Inflammatory macrophage (primary cell): ENCODE data around the gene MGAT4B.
A peak's percentile ranks its signal among the peaks of the same experiment; 100 is the strongest.

Experiments
- DNase-seq, 2 donors: peaks; one replicate each; pipeline ENCODE4 v3.0.0-alpha.2; 2020 to 2022

Gene MGAT4B

DNA sequence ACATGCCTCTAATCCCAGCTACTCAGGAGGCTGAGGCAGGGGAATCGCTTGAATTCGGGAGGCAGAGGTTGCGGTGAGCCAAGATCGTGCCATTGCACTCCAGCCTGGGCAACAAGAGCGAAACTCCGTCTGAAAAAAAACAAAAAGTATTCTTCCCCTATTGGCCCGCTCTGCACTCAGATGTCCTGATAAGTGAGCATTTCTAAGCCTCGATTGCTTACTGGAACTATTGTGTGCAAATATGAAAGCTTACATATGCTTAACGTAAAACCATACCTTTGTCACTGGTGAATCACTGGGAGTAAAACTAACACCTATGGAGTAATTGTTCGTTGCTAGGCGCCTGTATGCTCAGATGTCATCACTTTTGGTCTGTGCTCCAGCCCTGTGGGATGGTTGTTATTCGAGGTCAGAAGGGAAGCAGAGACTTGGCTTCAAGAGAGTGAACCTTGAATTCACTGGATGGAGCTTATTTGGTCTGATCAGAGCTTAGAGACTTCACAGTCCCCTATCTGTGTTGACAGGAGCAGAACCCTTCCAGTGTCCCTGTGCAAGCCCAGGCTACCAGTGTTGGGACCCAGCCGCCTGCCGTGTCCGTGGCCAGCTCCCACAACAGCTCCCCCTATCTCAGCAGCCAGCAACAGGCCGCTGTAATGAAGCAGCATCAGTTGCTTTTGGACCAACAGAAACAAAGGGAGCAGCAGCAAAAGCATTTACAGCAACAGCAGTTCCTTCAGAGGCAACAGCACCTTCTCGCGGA is 38.2 kb downstream of the MGAT4B start:
- DNase-seq = no peak

- DNase-seq = peak in 1 of 2 donors; percentile 18
These were observed 39.1 kb downstream of the MGAT4B start for GRCh38 chr5:179767496-179768100.

DNA sequence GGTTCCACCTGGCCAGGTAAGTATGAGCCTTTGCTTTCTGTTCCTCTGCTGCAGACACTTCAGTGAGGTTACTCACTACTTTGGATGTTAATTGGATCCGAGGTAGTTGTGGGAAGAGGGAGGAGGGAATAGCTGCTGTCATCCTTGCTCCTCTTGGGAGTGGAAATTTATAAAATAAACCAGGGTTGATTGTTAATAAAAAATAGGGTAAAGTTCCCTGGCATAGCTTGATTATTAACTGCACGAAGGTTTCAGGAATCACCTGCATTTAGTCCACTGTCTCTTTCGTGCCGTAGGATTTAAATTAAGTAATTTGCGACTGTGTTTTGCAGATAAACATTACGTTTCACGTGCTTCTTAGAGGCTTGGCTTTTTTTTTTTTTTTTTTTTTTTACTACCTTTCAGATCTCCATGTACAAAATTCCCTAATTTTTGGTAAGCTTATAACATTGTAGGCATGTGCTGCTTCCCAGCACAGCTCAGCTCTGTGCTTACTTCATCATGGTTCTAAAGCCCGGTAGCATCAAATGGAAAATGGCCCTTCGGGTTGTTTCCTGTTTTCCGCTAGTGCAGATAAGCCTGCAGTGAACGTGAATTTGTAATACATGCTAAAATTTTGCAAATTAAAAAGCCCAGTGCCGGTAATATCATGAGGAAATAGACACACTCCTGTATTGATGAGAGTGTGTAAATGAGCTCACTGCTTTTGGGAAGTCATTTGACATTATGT is 39.8 kb downstream of the MGAT4B start:
- peak; percentile 17 to 32 for DNase-seq

DNA sequence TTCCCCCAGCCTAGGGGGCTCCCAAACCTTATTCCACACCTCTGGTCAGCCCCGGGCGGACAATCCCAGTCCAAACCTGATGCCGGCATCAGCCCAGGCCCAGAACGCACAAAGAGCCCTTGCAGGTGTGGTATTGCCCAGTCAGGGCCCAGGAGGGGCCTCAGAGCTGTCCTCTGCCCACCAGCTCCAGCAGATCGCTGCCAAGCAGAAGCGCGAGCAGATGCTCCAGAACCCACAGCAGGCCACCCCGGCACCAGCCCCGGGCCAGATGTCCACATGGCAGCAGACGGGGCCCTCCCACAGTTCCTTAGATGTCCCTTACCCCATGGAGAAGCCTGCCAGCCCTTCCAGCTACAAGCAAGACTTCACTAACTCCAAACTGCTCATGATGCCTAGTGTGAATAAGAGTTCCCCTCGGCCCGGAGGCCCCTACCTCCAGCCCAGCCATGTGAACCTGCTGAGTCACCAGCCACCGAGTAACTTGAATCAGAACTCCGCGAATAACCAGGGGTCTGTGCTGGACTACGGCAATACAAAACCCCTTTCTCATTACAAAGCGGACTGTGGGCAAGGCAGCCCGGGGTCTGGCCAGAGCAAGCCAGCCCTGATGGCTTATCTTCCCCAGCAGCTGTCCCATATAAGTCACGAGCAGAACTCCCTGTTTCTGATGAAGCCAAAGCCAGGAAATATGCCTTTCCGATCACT is 40.5 kb downstream of the MGAT4B start:
- peak in 1 of 2 donors; percentile 32 for DNase-seq

DNA sequence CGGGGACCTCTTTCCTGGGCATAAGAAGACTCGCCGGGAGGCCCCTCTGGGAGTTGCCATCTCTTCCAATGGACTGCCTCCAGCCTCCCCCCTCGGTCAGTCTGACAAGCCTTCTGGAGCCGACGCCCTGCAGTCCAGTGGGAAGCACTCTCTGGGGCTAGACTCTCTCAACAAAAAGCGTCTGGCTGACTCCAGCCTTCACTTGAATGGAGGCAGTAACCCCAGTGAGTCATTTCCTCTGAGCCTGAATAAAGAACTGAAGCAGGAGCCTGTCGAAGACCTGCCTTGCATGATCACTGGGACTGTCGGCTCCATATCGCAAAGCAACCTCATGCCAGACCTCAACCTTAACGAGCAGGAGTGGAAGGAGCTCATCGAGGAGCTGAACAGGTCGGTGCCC is 41.3 kb downstream of the MGAT4B start:
- DNase-seq = peak; percentile 64 to 68

DNA sequence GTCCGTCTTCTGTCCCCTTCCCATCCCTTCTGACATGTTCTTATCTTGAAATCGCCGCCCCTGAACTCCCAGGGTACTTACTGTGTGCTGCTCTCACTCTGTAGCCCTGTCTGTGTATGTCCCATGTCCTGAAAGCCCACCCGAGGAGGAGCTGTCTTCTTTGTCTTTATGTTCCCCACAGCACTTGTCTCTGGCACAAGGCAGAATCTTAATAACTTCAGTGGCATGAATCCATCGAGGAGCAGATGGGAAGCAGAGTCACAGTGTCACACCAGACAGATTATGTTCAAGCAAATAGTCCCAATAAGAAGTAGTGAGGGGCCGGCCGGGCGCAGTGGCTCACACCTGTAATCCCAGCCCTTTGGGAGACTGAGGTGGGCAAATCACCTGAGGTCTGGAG is 42.6 kb downstream of the MGAT4B start:
- DNase-seq = no peak

DNA sequence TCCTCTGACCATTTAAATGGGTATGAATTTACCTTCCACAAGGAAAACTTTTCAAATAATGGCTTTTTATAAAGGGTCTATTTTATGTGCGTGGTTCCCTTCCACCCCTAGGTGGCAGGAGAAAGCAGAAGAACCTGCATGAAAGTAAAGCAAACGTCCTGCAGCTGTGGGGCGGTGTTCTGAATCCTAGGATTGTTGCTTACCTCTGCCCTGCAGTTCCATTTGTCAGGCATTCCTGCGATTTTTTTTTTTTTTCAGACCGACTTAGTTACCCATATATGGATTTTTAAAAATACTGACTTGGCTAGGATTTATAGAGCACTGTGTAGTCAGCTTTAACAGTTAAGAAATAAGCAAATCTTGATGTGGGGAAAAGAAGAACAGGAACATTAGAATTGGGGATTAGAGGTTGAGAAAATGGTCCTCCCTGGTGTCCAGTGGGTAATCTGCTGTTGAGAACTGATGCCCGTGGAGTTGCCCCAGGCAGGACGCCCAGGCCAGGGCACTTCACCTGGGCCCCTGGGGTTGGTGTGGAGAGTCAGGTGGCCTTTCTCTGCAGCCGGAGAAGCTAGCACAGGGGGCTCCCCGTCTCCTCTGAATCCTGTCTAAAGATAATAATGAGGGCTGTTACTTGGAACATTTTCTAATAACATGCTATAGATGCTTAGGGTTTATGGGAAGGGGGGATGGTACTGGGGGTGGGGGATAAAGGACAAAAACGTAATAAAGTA is 43.3 kb downstream of the MGAT4B start:
- peak; percentile 43 to 63 for DNase-seq

DNA sequence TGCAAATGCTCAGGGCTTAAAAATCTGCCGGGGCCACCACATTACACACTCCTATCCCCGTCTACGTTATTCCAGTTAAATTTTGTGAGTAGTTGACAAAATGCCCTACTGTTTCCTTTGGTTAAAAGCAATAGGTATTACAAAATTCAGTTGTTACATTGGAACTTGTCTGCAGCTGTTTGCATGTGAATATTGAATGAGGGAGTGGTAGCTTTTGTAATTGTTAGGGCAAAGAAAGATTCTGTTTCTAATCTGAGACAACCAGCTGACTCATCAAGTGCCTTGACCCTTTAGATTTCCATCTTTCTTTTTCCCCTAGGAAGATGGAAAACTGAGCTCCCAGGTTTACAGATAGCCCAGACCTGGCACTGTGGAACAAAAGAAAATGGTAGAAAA is 43.9 kb downstream of the MGAT4B start:
- peak in 1 of 2 donors; percentile 10 for DNase-seq

DNA sequence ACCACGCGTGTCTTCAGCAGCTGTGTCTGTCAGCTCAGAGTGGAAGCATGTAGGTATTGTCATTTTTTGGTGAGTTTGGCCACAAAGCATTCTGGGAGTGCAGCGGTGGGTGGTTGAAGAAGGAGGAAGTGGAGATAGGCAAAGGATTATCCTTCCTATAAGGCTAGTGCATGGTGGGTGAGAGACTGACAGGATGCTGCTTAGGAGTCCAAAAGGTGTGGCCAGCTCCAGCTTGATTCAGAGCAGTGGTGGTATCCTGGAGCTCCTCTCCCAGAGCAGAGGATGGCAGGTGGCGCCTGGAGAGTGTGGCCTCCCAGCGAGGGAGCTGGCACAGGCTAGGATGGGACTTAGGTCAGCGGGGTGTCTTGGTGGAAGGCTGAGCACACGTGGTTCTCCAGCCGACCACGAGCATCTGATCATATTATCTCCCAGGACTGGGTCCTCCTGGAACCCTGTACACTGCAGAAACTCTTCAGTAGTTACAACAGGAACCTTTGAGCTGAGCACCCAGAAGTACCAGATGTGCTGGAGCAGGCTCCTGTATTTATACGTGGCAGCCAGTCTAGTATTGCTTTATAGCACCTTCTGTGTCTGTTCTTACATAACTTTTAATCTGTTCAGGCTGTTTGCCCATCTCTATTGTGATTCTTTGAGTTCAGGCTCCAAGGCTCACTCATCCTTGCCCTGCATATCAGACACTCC is 44.4 kb downstream of the MGAT4B start:
- DNase-seq = peak; percentile 39 to 60

DNA sequence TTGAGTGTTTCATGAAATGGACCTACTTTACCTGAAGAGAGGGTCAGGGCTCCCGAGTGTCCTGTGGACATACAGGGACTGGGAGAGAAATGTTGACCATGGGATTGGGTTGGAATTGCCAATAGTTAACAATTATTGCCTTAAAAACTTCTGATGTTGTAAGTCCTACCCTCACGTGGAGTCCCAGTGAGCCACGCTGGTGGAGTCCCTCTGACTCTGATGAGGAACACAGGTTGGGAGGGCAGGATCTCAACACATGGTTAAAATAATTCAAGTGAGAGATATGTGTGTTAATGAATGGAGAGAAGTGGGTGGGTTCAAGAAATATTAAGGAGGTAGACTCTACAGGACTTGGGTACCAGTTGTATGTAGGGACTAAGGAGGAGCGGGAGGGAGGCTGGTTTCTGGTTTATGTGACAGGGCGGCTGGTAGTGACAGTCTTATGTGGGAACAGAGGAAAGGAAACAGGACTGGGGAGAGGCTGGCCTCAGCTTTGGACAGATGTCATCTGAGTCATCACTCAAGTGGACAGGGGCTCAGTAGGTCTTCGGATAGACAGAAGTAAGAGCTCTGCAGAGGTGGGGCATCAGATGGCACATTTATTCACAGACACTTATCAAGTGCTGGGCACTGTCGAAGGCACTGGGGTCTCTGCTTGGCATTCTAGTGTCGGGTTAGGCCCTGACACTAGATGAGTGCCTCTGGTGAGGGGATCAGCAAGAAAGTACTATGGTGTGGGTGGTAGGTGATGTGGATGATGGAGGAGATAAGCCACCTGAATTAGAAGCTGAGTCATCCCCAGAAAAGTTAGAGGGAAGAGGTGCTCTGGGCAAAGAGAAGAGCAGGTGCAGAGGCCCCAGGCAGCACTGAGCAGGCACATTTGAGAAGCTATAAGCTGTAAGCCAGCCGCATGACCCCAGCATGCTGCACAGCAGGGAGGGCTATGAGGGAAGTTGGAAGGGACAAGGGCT is 46.8 kb downstream of the MGAT4B start:
- DNase-seq = peak; percentile 15 to 42

DNA sequence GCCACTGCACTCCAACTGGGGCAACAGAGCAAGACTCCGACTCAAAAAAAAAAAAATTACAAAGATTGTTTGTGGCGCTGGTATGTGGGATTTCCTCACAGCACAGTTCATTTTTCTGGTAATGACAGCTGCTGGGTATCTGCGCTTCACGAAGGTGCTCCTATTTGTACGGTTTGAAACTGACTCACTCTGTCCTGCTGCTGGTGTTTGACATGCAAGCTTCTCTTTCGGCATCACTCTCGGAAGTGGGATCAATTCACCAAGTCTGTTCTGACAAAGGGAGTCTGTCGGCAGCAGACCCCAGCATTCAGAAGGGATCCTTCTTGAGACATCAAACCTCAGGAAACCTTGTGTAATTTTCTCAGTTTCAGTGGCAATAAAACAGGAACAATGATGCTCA is 47.7 kb downstream of the MGAT4B start:
- peak; percentile 56 to 78 for DNase-seq

GRCh38 chr5:179755022-179755421 is 51.6 kb downstream of the MGAT4B start:
- no peak for DNase-seq

- DNase-seq = no peak
These were observed 52.7 kb downstream of the MGAT4B start for GRCh38 chr5:179753971-179754370.

GRCh38 chr5:179749857-179750508 is 56.7 kb downstream of the MGAT4B start:
- DNase-seq = no peak

- peak in 1 of 2 donors; percentile 63 for DNase-seq
These were observed 58.9 kb downstream of the MGAT4B start for GRCh38 chr5:179747811-179748210.
